Measurements from ENCODE around the gene STRIT1. TPM values are rescaled to one million over a fixed set of nuclear protein-coding genes. Genes with fewer than 3 reads are reported as not detected.

Gene STRIT1
- total and polyA plus RNA-seq, 2 donors (not counting 1 experiment from before 2014, with no cell fraction given) = not detected

GRCh38 chr3:155316426-155316825 lies 22.9 kb upstream of the STRIT1 start:
- H3K27ac Mint-ChIP-seq = no peak overlapping the region
- no peaks in the 10 kb centered on the region for H3K4me1 ChIP-seq (ENCODE audit: control insufficient read depth in 2 of 2, insufficient read depth in 2 of 2, low read length in 2 of 2)
- H3K27me3 Mint-ChIP-seq = no peaks in the 10 kb centered on the region
- H3K4me3 Mint-ChIP-seq = no peak overlapping the region
- TF ChIP-seq EZH2 (IDR thresholded peaks at IDR 0.05; ENCODE audit: borderline replicate concordance, insufficient read depth, low read depth, low read length, poor library complexity, severe bottlenecking) = no peak
- no peak for TF ChIP-seq CTCF (IDR thresholded peaks at IDR 0.05)
- H3K27me3 ChIP-seq (replicated peaks in 1 of 4; ENCODE audit: control extremely low read depth in 1 of 4, control insufficient read depth in 3 of 4, insufficient read depth in 4 of 4, low read length in 3 of 4) = no peaks in the 10 kb centered on the region
- H3K4me3 ChIP-seq (ENCODE audit: control extremely low read depth in 1 of 5, extremely low read depth in 1 of 5, insufficient read depth in 1 of 5, low read depth in 2 of 5, low read length in 4 of 5) = no peak overlapping the region
- no peaks in the 10 kb centered on the region for H3K79me2 ChIP-seq (ENCODE audit: control insufficient read depth, insufficient read depth, low read length)
- H3K9me3 ChIP-seq (ENCODE audit: control extremely low read depth in 1 of 3, control insufficient read depth in 2 of 3, insufficient read depth in 1 of 3, low read length in 2 of 3) = no peaks in the 10 kb centered on the region
- no peaks in the 10 kb centered on the region for H3K9me3 Mint-ChIP-seq (ENCODE audit: insufficient read depth)
- intact Hi-C loops (cut with micrococcal nuclease) = no loop called here
- H3K36me3 ChIP-seq (replicated peaks in 1 of 2; ENCODE audit: control extremely low read depth in 1 of 2, control insufficient read depth in 1 of 2, extremely low read depth in 1 of 2, insufficient read depth in 2 of 2, low read length in 1 of 2) = no peaks in the 10 kb centered on the region
- no peaks in the 10 kb centered on the region for H3K4me1 Mint-ChIP-seq
- ATAC-seq (ENCODE audit: low read depth) (no peak), DNase-seq (no peak)
- CTCF ChIA-PET = no interaction called here
- H4K20me1 ChIP-seq (ENCODE audit: control insufficient read depth, insufficient read depth, low read length, poor library complexity, severe bottlenecking) = no peaks in the 10 kb centered on the region
- POLR2A ChIA-PET = no interaction called here
- no peak overlapping the region for H2AFZ ChIP-seq (ENCODE audit: insufficient read depth, low read depth, low read length, poor library complexity, severe bottlenecking)
- H3K4me2 ChIP-seq (replicated peaks; ENCODE audit: low read depth, low read length, poor library complexity, severe bottlenecking) = no peak overlapping the region
- no peak overlapping the region for H3K27ac ChIP-seq (ENCODE audit: low read length in 2 of 2)
- H3K9ac ChIP-seq (ENCODE audit: low read length) = no peak overlapping the region

- H3K27ac Mint-ChIP-seq = no peak overlapping the region
- POLR2A ChIA-PET = no interaction called here
Observed at GRCh38 chr3:155313916-155314315, 20.4 kb upstream of the STRIT1 start.

More at GRCh38 chr3:155313916-155314315, 20.4 kb upstream of the STRIT1 start:
- H3K36me3 ChIP-seq (replicated peaks in 1 of 2; ENCODE audit: control extremely low read depth in 1 of 2, control insufficient read depth in 1 of 2, extremely low read depth in 1 of 2, insufficient read depth in 2 of 2, low read length in 1 of 2) = no peaks in the 10 kb centered on the region
- H3K4me3 ChIP-seq (ENCODE audit: control extremely low read depth in 1 of 5, extremely low read depth in 1 of 5, insufficient read depth in 1 of 5, low read depth in 2 of 5, low read length in 4 of 5) = no peak overlapping the region
- no peak overlapping the region for H3K4me2 ChIP-seq (replicated peaks; ENCODE audit: low read depth, low read length, poor library complexity, severe bottlenecking)
- H3K4me1 Mint-ChIP-seq = no peaks in the 10 kb centered on the region
- no peak overlapping the region for H3K4me3 Mint-ChIP-seq
- no peaks in the 10 kb centered on the region for H4K20me1 ChIP-seq (ENCODE audit: control insufficient read depth, insufficient read depth, low read length, poor library complexity, severe bottlenecking)
- H3K9ac ChIP-seq (ENCODE audit: low read length) = no peak overlapping the region
- H3K27me3 ChIP-seq (replicated peaks in 1 of 4; ENCODE audit: control extremely low read depth in 1 of 4, control insufficient read depth in 3 of 4, insufficient read depth in 4 of 4, low read length in 3 of 4) = no peaks in the 10 kb centered on the region
- no peaks in the 10 kb centered on the region for H3K9me3 Mint-ChIP-seq (ENCODE audit: insufficient read depth)
- no peak overlapping the region for H2AFZ ChIP-seq (ENCODE audit: insufficient read depth, low read depth, low read length, poor library complexity, severe bottlenecking)
- H3K79me2 ChIP-seq (ENCODE audit: control insufficient read depth, insufficient read depth, low read length) = no peaks in the 10 kb centered on the region
- DNase-seq = no peak
- no peaks in the 10 kb centered on the region for H3K27me3 Mint-ChIP-seq
- 100% methylated on average over 1 of the region's 2 CpGs for WGBS (ENCODE audit: insufficient coverage)
- peaks cover 0 to 5% (median 0%) of the 10 kb centered on the region in 3 donors for H3K9me3 ChIP-seq (ENCODE audit: control extremely low read depth in 1 of 3, control insufficient read depth in 2 of 3, insufficient read depth in 1 of 3, low read length in 2 of 3)
- no peak overlapping the region for H3K27ac ChIP-seq (ENCODE audit: low read length in 2 of 2)
- intact Hi-C loops (cut with micrococcal nuclease) = no loop called here
- CTCF ChIA-PET = no interaction called here
- TF ChIP-seq EZH2 (IDR thresholded peaks at IDR 0.05; ENCODE audit: borderline replicate concordance, insufficient read depth, low read depth, low read length, poor library complexity, severe bottlenecking) = no peak
- no peak for TF ChIP-seq CTCF (IDR thresholded peaks at IDR 0.05)
- no peak for ATAC-seq (ENCODE audit: low read depth)
- H3K4me1 ChIP-seq (ENCODE audit: control insufficient read depth in 2 of 2, insufficient read depth in 2 of 2, low read length in 2 of 2) = no peaks in the 10 kb centered on the region

Data from B cell (primary cell).